PC-9 (cell line): ENCODE data around the gene NFAM1. TPM values are rescaled to one million over a fixed set of nuclear protein-coding genes. Genes with fewer than 3 reads are reported as not detected.

ENCODE experiments used
- BruUV-seq: library from RNA; stranded (reverse); fragments of 400-500 nt; replicated peaks from 2 replicates; lab custom pipeline; 2021; lab: Mats Ljungman, UMichigan
- CTCF ChIA-PET: fragments of 300-600 bp; sonication (Branson Sonifier 250); formaldehyde crosslinking; loops from one replicate; lab custom pipeline; 2022; ENCODE audit warnings: antibody characterized with exemption; lab: Charles Lee
- POLR2A ChIA-PET: fragments of 300-600 bp; sonication (Branson Sonifier 250); formaldehyde crosslinking; loops from one replicate; lab custom pipeline; 2022; ENCODE audit warnings: antibody characterized with exemption; ENCODE audit not compliant: unreplicated experiment; lab: Charles Lee
- DNase-seq, 2 experiments: peaks; one replicate each; pipeline versions ENCODE4 v3.0.0 to v3.0.0-alpha.2; 2015 to 2022; ENCODE audit warnings: mixed read lengths in 1 of 2
- H2AFZ ChIP-seq: fragments of 200-600 bp; sonication (generic); 2 replicates; pipeline ENCODE4 v1.8.1; 2017; ENCODE audit warnings: antibody characterized with exemption
- H3F3A ChIP-seq: fragments of 200-600 bp; sonication (generic); 2 replicates; pipeline ENCODE4 v1.8.1; 2017; ENCODE audit warnings: antibody characterized with exemption, mild to moderate bottlenecking, low read depth; ENCODE audit not compliant: insufficient read depth
- H3K27ac ChIP-seq: fragments of 200-600 bp; sonication (generic); 2 replicates; pipeline ENCODE4 v1.6.1; 2016; ENCODE audit warnings: mixed run types
- H3K27me3 ChIP-seq: fragments of 200-600 bp; sonication (generic); 2 replicates; pipeline ENCODE4 v1.6.1; 2016; ENCODE audit warnings: low read depth, mixed run types; ENCODE audit not compliant: insufficient read depth
- H3K36me3 ChIP-seq: fragments of 200-600 bp; sonication (generic); 2 replicates; pipeline ENCODE4 v1.6.1; 2016; ENCODE audit warnings: low read depth, mixed run types
- H3K4me1 ChIP-seq: fragments of 200-600 bp; sonication (generic); replicated peaks from 2 replicates; pipeline ENCODE4 v1.6.1; 2016; ENCODE audit warnings: mixed run types; ENCODE audit not compliant: insufficient read depth
- H3K4me2 ChIP-seq: fragments of 200-600 bp; sonication (generic); 2 replicates; pipeline ENCODE4 v1.6.1; 2017; ENCODE audit warnings: mixed run types
- H3K4me3 ChIP-seq: fragments of 200-600 bp; sonication (generic); 2 replicates; pipeline ENCODE4 v1.6.1; 2016; ENCODE audit warnings: mixed run types
- H3K79me2 ChIP-seq: fragments of 200-600 bp; sonication (generic); 2 replicates; pipeline ENCODE4 v1.6.1; 2017; ENCODE audit warnings: low read depth, mixed run types
- H3K9me2 ChIP-seq: fragments of 200-600 bp; sonication (generic); 2 replicates; pipeline ENCODE4 v1.8.1; 2017; ENCODE audit warnings: mild to moderate bottlenecking; ENCODE audit not compliant: insufficient read depth
- H3K9me3 ChIP-seq: fragments of 200-600 bp; sonication (generic); 2 replicates; pipeline ENCODE4 v1.8.1; 2016; ENCODE audit warnings: low read depth; ENCODE audit not compliant: insufficient read depth
- H4K20me1 ChIP-seq: fragments of 200-600 bp; sonication (generic); 2 replicates; pipeline ENCODE4 v1.8.1; 2017; ENCODE audit not compliant: insufficient read depth
- CTCF ChIP-seq: fragments of 200-600 bp; sonication (generic); conservative IDR thresholded peaks from 2 replicates; pipeline ENCODE4 v1.6.1; 2017; ENCODE audit warnings: mixed run types, antibody characterized with exemption, mild to moderate bottlenecking, moderate library complexity
- EZH2 ChIP-seq: fragments of 200-600 bp; sonication (generic); IDR thresholded peaks from 2 replicates; pipeline ENCODE4 v1.8.0; 2017; ENCODE audit warnings: antibody characterized with exemption, low read depth
- intact Hi-C: fragments of 100-400 bp; cut with micrococcal nuclease; formaldehyde crosslinking; loops from one replicate; pipeline ENCODE4 v1.10.0; 2022; ENCODE audit not compliant: unreplicated experiment
- total RNA-seq: library from RNA; stranded (reverse); gene quantifications from 2 replicates; pipeline ENCODE4 v1.2.3, GENCODE V29; 2021

NFAM1 gene
- total RNA-seq, 1 experiment from 2014 or later, result not detected

GRCh38 chr22:42384506-42384905, 47.7 kb downstream of the NFAM1 start:
- Histone ChIP-seq H3K27ac (no peak overlapping the region), H3K4me3 (no peak overlapping the region), H3K9me2 (no peaks in the 10 kb centered on the region), H2AFZ (no peak overlapping the region), H3K36me3 (no peaks in the 10 kb centered on the region), H3K4me1 (no peaks in the 10 kb centered on the region), H3K9me3 (no peaks in the 10 kb centered on the region), H4K20me1 (no peaks in the 10 kb centered on the region), H3F3A (no peaks in the 10 kb centered on the region), H3K4me2 (no peak overlapping the region), H3K27me3 (no peaks in the 10 kb centered on the region), H3K79me2 (no peaks in the 10 kb centered on the region)
- no peak for DNase-seq
- POLR2A ChIA-PET, result interaction anchor here (0.6 kb wide), 1 partner anchor 214 kb away, joined by 4 read pairs; no protein-coding TSS in a partner anchor
- BruUV-seq, result no TSS peak
- TF ChIP-seq EZH2 (no peak), CTCF (no peak)
- intact Hi-C loops, result no loop called here
- CTCF ChIA-PET, result no interaction called here

- Histone ChIP-seq H3K4me1 (no peaks in the 10 kb centered on the region), H2AFZ (no peak overlapping the region), H3K9me3 (no peaks in the 10 kb centered on the region), H3F3A (no peaks in the 10 kb centered on the region), H3K27me3 (no peaks in the 10 kb centered on the region), H3K4me2 (no peak overlapping the region), H3K36me3 (no peaks in the 10 kb centered on the region), H3K4me3 (no peak overlapping the region), H3K9me2 (no peaks in the 10 kb centered on the region), H4K20me1 (no peaks in the 10 kb centered on the region), H3K79me2 (no peaks in the 10 kb centered on the region), H3K27ac (no peak overlapping the region)
- no peak for TF ChIP-seq CTCF
- no peak for TF ChIP-seq EZH2
- CTCF ChIA-PET, result no interaction called here
- DNase-seq, result no peak
- intact Hi-C loops, result no loop called here
- BruUV-seq, result no TSS peak
- POLR2A ChIA-PET, result interaction anchor here (0.6 kb wide), 1 partner anchor 214 kb away, joined by 4 read pairs; no protein-coding TSS in a partner anchor
Measured at GRCh38 chr22:42383851-42384417, 48.3 kb downstream of the NFAM1 start.

DNA sequence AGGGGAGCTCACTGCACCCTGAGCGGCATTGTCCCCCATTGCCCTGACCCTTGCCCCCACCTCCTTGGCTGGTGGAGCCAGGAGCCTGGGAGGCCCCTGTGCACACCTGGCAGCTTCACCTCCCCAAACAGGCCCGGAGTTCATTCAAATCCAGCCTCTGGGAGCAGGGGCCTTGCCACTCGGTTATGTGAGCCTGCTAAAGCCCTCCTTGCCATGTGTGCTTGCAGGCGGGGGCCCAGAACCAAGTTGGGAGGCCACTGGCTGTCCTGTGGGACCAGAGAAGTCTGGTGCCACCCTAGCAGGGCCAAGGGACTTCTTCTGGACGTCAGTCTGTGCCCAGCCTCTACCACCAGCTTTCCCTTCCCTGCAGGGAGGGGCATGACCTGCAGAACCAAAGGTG, 48.9 kb downstream of the NFAM1 start:
- Histone ChIP-seq H3F3A (no peaks in the 10 kb centered on the region), H3K4me1 (no peaks in the 10 kb centered on the region), H2AFZ (no peak overlapping the region), H3K4me2 (no peak overlapping the region), H3K27ac (no peak overlapping the region), H3K27me3 (no peaks in the 10 kb centered on the region), H3K79me2 (no peaks in the 10 kb centered on the region), H4K20me1 (no peaks in the 10 kb centered on the region), H3K36me3 (no peaks in the 10 kb centered on the region), H3K9me2 (no peaks in the 10 kb centered on the region), H3K9me3 (no peaks in the 10 kb centered on the region), H3K4me3 (no peak overlapping the region)
- DNase-seq, result no peak
- no peak for TF ChIP-seq CTCF
- TF ChIP-seq EZH2, result no peak
- no TSS peak for BruUV-seq
- intact Hi-C loops, result no loop called here
- ChIA-PET POLR2A (no interaction called here), CTCF (no interaction called here)
